Mammary epithelial cell (primary cell): ENCODE data around the gene ATRNL1.

Experiments
- CTCF ChIP-seq, 2 donors: IDR thresholded peaks in 1 of 2; conservative IDR thresholded peaks in 1 of 2; 2 replicates each; pipeline ENCODE4 v1.5.1; 2011 to 2012; ENCODE audit warnings: inconsistent platforms in 2 of 2, low read length in 2 of 2, mild to moderate bottlenecking in 2 of 2, control low read depth in 1 of 2, low read depth in 1 of 2; ENCODE audit not compliant: insufficient read depth in 1 of 2; ENCODE audit errors: extremely low read depth in 1 of 2
- EZH2 ChIP-seq: IDR thresholded peaks from 2 replicates; pipeline ENCODE4 v1.6.1; 2012; ENCODE audit warnings: low read length, inconsistent platforms, borderline replicate concordance

- TF ChIP-seq CTCF (conservative IDR thresholded peaks at IDR 0.05 in 1 of 2, IDR thresholded peaks at IDR 0.05 in 1 of 2; ENCODE audit: extremely low read depth in 1 of 2, insufficient read depth in 1 of 2, low read depth in 1 of 2, low read length in 2 of 2) (peak; percentile 32 to 48), EZH2 (no peak)
These were observed 48.1 kb downstream of the ATRNL1 start for GRCh38 chr10:115141254-115141653.
